NCI-H2196 (cell line): ENCODE data around the gene HNRNPCL4.
"Not testable (repeated sequence)": the region's sequence is repeated elsewhere in the genome, so short reads cannot be mapped to it uniquely, and the experiment has no call there.

Source experiments
- DNase-seq: peaks from one replicate; lab custom pipeline; 2025; ENCODE audit not compliant: unreplicated experiment; lab: John Stamatoyannopoulos, UW

HNRNPCL4 gene

GRCh38 chr1:13165531-13165930, at the start of gene HNRNPCL4:
Gene HNRNPCL4, minus strand, starts transcription at chr1:13165631. Its CDS starts 164 bp downstream, at chr1:13165467.
- DNase-seq = not testable (repeated sequence)

- DNase-seq = not testable (repeated sequence)
Measured at GRCh38 chr1:13208712-13209111, 43.3 kb upstream of the HNRNPCL4 start.

- not testable (repeated sequence) for DNase-seq
Measured at GRCh38 chr1:13201309-13201708, 35.9 kb upstream of the HNRNPCL4 start, which contains the start of gene PRAMEF13. Gene PRAMEF13, minus strand, starts transcription at chr1:13201409. Its CDS starts 1,820 bp downstream, at chr1:13199589.

- DNase-seq = not testable (repeated sequence)
Measured at GRCh38 chr1:13171548-13171947, 6.1 kb upstream of the HNRNPCL4 start, which contains the start of gene PRAMEF9. Gene PRAMEF9, plus strand, starts transcription at chr1:13171848. Its CDS starts 3,433 bp downstream, at chr1:13175281.

GRCh38 chr1:13155909-13156308, 9.5 kb downstream of the HNRNPCL4 start, which contains the start of gene PRAMEF26:
Gene PRAMEF26, minus strand, starts transcription at chr1:13156009. Its CDS starts 2,914 bp downstream, at chr1:13153095.
- not testable (repeated sequence) for DNase-seq

- not testable (repeated sequence) for DNase-seq
Measured at GRCh38 chr1:13116754-13117153, 48.7 kb downstream of the HNRNPCL4 start, which contains the start of gene HNRNPCL2. Gene HNRNPCL2, minus strand, starts transcription at chr1:13116854. Its CDS starts 454 bp downstream, at chr1:13116400.
